Measurements from ENCODE around the gene NOP14. TPM values are rescaled to one million over a fixed set of nuclear protein-coding genes. Genes with fewer than 3 reads are reported as not detected.
"Not testable (repeated sequence)": the region's sequence is repeated elsewhere in the genome, so short reads cannot be mapped to it uniquely, and the experiment has no call there.

Gene NOP14
- total RNA-seq, 2 donors from 2014 or later, result 14.4 to 22.9 TPM

DNA sequence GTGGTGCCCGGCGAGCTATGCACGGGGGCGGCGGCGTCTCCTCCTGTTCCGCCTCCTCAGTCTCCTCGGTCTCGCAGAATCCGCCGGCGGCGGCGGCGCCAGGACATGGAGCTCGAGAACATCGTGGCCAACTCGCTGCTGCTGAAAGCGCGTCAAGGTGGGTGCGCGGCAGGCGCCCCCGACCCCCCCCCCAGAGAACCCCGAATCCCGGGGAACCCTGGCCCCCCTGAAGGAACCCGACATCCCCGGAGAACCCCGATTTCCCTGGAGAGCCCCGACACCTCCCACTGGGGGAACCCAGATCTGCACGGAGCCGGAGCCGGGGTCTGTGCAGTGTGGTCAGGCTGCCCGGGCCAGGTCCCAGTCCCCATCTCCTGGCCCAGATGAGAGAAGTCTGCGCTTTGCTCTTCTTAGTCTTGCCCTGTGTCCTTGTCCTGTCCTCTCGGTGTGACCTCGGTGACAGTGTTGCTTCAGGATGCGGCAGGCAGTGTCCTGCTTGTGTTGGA is 813 bp upstream of the NOP14 start:
- ATAC-seq, result peak; percentile 6 to 76
- no peak for DNase-seq
- intact Hi-C loops (cut with DNase I), result no loop called here

GRCh38 chr4:2962614-2963174 is 512 bp downstream of the NOP14 start:
- DNase-seq (peak; percentile 57), ATAC-seq (peak; percentile 20 to 43)
- intact Hi-C loops (cut with DNase I), result no loop called here

DNA sequence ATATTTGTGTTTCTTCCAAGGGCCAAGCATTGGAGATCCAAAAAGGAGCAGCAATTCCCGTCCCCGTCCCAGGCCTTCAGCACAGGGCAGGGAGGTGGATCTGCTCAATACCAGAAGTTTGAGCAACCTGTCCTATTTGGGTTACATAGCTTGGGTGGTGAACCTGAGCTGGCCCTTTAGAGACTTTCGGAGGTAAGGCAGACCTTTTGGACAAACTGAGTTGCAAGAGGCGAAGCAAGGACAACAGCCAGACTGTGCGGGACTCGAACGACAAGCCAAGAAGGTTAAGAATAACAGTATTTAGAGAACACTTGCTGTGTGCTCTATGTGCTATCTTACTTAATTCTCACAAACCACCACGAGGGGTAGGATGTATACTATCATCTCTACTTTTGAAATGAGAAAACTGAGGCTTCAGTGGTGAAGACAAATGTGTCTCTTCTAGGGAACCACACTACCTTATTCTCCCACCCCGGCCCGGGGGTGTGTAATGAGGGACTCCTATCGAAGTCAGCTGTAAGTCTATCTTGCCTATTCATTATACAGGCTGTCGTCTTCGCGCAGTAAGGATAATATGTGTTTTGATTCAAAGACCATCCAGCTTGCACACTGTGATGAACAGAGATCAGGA is 1.3 kb downstream of the NOP14 start:
- ATAC-seq (no peak), DNase-seq (no peak)
- intact Hi-C loops (cut with DNase I), result no loop called here

DNA sequence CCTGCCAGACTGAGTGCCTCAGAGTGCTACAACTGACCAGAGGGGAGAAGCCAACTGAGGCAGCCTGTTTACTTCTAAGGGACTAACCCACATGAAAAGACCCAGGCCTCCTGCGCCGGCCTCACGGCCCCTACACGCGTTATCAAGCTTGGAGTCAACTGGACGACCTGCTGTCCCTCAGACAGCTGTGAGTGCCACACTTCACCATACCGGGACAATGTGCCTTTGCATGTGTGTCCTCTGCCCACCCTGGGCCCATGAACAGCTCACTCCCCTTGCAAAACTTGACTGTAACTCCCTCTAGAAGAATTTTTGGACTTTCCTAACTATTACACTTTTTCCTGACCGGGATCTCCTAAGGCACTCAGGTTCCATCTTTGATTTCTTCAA is 1.8 kb downstream of the NOP14 start:
- intact Hi-C loops (cut with DNase I), result no loop called here
- ATAC-seq (no peak), DNase-seq (no peak)

GRCh38 chr4:2960450-2960849 is 2.8 kb downstream of the NOP14 start:
- DNase-seq, ATAC-seq: not testable (repeated sequence)

GRCh38 chr4:2958446-2958845 is 4.8 kb downstream of the NOP14 start:
- ATAC-seq (no peak), DNase-seq (no peak)
- intact Hi-C loops (cut with DNase I), result no loop called here

More at GRCh38 chr4:2960450-2960849, 2.8 kb downstream of the NOP14 start:
- intact Hi-C loops (cut with DNase I), result not testable (repeated sequence)

GRCh38 chr4:2955186-2956044 is 7.8 kb downstream of the NOP14 start:
- ATAC-seq; DNase-seq; intact Hi-C loops (cut with DNase I): not testable (repeated sequence)

DNA sequence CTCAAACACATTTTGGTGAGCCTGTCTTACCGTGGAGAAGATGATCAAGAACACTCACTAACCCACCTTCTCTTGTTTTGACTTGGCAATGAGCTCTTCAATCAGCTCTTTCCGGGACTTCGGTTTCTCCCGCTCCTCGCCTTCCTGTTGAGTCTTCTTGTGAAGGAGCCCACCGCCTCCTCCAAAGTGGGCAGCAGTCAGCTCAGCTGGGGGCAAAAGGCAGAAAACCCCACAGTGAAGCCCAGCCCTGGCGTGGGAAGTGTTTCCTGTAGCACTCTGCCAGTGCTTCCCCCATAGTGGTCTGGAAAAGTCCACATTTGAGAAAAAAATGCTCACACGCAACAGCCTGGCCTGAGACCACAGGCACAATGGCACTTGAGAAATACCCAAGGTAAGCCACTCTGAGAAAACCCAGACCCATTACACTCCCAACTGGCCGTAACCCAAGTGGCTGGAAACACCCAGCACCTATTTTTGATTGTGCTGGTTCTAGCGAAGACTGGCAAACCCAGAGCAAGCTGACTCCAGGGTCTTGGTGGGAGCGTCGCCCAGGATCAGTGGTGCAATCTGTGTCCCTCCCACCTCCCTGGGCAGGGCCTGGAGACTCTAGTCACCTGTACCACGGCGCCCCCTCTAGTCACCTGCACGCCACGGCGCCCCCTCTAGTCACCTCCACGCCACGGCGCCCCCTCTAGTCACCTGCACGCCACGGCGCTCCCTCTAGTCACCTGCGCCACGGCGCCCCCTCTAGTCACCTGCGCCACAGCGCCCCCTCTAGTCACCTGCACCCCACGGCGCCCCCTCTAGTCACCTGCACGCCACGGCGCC is 8.6 kb downstream of the NOP14 start:
- DNase-seq (no peak), ATAC-seq (peak in 1 of 2 donors; percentile 23)
- intact Hi-C loops (cut with DNase I), result no loop called here

GRCh38 chr4:2953496-2953895 is 9.7 kb downstream of the NOP14 start:
- DNase-seq (no peak), ATAC-seq (no peak)
- intact Hi-C loops (cut with DNase I), result no loop called here

GRCh38 chr4:2950221-2950989 is 12.8 kb downstream of the NOP14 start:
- ATAC-seq (no peak), DNase-seq (no peak)
- intact Hi-C loops (cut with DNase I), result no loop called here

DNA sequence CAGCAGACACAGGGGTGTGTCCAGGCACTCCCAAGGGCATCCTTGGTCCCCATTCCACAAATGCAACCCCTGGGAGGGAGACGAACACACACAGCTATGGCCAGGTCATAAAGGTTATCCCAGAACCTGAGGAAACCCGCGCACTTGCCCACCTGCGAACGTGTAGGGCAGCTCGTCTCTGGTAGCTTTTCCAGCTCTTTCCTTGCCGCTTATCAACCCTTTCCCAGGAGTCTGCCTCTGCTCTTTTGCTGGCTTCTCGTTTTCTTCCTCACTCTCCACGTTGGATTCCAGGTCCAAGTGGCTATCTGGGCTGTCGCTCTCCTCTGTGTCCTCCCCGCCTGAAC is 13.5 kb downstream of the NOP14 start:
- DNase-seq (no peak), ATAC-seq (no peak)
- intact Hi-C loops (cut with DNase I), result no loop called here

DNA sequence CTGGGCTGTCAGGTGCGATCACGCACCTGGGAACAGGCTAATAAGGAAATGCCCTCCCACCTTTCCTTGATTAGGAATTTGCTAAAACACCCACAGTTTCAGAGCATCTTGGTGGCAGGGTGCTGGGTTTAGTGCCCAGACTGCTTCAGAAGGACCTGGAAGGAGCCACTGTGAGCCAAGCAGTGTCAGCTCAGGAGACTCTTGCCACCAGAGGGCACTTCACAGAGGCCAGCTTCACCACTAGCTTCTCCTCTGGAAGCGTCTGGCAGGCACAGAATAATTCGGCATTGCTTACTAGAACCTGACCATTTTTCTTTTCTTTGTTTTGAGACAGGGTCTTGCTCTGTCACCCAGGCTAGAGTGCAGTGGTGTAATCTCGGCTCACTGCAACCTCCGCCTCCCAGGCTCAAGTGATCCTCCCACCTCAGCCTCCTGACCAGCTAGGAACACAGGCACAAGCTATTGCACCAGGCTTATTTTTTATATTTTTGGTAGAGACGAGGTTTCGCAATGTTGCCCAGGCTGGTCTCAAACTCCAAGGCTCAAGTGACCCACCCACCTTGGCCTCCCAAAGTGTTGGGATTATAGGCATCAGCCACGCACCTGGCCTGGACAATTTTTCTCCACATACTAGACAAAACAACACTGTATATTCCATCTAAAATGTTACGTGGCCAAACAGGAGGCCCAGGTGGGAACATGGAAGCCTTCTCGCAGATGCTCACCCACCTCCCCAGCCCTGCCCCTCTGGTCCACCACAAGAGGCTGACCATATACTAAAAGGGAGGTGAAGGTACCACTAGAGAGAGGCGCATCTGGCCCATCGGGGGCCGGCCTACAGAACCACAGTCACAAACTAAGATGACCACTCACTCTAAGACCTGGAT is 14.1 kb downstream of the NOP14 start:
- ATAC-seq (peak; percentile 37 to 51), DNase-seq (no peak)
- intact Hi-C loops (cut with DNase I), result no loop called here

- DNase-seq, result peak; percentile 22
- intact Hi-C loops (cut with DNase I), result no loop called here
- ATAC-seq, result peak; percentile 6 to 72
Observed at GRCh38 chr4:2947926-2948325, 15.3 kb downstream of the NOP14 start.

DNA sequence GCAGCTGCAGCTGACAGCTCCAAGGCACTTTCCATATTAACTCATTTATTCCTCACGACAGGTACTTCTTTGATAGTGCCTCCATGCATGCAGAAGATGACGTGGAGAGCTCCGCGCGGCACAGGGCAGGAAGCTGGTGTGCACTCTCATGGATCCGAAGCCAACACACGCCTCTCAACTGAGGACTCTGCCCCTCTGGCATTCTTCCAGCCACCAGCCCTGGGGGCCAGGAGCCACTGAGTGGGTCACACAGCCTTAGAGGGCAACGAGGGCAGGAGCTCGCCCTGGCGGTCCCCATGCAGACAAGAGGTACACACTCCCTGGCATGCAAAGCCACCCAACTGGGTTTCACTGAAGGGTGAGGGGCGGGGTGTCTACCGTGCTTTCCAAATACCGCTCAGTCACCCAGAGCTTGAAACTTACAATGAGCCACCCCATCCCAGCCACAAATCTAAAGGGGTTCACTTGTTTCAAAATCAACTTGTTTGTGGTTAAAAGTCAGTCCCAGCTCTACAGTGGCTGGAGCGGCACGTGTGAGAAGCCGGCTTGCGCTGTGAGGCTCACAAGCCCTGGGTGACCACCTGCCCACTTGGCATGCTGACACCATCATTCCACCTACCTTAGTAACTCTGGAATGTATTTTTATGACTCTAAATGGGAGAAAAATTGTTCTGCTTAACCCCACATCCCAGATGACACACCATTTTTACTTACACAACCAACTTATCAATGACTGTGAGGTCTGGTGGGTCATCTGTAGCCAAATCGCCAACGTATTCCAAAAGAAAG is 16.2 kb downstream of the NOP14 start:
- ATAC-seq (no peak), DNase-seq (no peak)
- intact Hi-C loops (cut with DNase I), result no loop called here

GRCh38 chr4:2945619-2946604 is 17.3 kb downstream of the NOP14 start:
- DNase-seq; intact Hi-C loops (cut with DNase I); ATAC-seq: not testable (repeated sequence)
